NB4 (cell line): ENCODE results near the gene PLEKHS1.
"Not testable (repeated sequence)": the region's sequence is repeated elsewhere in the genome, so short reads cannot be mapped to it uniquely, and the experiment has no call there.

Experiments
- DNase-seq: peaks from one replicate; pipeline ENCODE4 v3.0.0; 2010; ENCODE audit warnings: low read depth
- H3K4me3 ChIP-seq: one replicate; pipeline ENCODE4 v1.5.1; 2011; ENCODE audit warnings: mild to moderate bottlenecking, low read depth, low read length, moderate library complexity
- CTCF ChIP-seq: IDR thresholded peaks from one replicate; pipeline ENCODE4 v1.5.1; 2012; ENCODE audit warnings: low read depth, low read length
- MYC ChIP-seq: IDR thresholded peaks from 2 replicates; pipeline ENCODE4 v1.6.1; 2011; ENCODE audit warnings: low read depth, low read length
- POLR2A ChIP-seq: IDR thresholded peaks from 2 replicates; pipeline ENCODE4 v1.6.1; 2011; ENCODE audit warnings: mild to moderate bottlenecking; ENCODE audit not compliant: insufficient read length; ENCODE audit errors: extremely low read depth
- TF ChIP-seq, protein P1 (sequence below): IDR thresholded peaks from 2 replicates; pipeline ENCODE4 v1.6.1; 2011; ENCODE audit warnings: low read depth, low read length

PLEKHS1 gene

DNA sequence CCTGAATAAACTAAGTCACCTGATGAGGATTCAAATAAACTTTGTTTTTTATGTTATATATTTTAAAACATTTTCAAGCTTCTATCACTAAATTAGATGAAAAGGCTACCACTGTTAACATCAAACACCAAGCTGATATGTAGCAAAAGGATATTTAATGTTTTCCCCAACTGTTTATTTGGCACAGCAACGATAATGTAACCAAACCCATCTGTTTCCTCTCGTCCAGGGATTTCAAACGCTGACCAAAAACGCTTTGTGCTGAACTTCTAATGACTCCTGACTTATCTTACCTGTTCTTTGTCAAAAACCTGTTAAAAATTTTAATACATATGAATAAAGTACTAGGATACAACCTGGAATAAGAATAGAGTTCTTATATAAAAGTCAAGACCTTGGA, 71.9 kb downstream of the PLEKHS1 start:
- TF ChIP-seq MYC = no peak
- TF ChIP-seq, protein P1, sequence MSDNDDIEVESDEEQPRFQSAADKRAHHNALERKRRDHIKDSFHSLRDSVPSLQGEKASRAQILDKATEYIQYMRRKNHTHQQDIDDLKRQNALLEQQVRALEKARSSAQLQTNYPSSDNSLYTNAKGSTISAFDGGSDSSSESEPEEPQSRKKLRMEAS = no peak
- no peak for TF ChIP-seq CTCF
- DNase-seq = no peak
- H3K4me3 ChIP-seq = no peak overlapping the region

DNA sequence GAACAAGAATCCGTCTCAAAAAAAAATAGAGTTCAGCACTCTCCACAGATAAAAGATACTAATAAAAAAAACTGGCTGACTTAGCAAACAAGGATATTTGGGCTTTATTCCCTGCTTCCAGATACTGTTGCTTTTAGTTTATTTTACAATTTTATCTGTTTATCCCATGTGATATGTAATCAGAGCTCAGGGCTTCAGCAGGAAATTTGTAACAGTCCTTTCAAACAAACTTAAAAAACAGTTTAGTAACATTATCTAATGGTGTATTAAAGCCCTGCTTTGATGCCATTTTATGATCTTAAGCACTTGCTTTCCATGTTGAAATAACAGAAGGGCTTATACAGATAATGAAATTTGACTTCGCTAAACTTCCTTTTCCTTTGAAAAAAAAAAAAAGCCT, 74.3 kb downstream of the PLEKHS1 start:
- no peak overlapping the region for H3K4me3 ChIP-seq
- no peak for TF ChIP-seq POLR2A
- no peak for TF ChIP-seq CTCF
- no peak for TF ChIP-seq MYC
- TF ChIP-seq, protein P1 = no peak
- no peak for DNase-seq

DNA sequence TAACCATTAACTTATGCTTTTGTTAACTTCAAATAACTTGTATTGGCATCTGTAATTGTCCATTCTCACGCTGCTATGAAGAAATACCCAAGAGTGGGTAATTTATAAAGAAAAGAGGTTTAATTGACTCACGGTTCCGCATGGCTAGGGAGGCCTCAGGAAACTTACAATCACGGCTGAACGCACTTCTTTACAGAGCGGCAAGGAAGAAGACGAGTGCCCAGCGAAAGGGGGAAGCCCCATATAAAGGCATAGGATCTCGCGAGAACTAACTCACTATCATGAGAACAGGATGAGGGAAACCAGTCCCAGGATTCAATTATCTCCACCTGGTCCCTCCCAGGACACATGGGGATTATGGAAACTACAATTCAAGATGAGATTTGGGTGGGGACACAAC, 77.1 kb downstream of the PLEKHS1 start:
- DNase-seq, H3K4me3 ChIP-seq: not testable (repeated sequence)
